Measurements from ENCODE around the gene PIH1D1.
A peak's percentile ranks its signal among the peaks of the same experiment; 100 is the strongest.

Gene PIH1D1

GRCh38 chr19:49441210-49441959 is 10.2 kb downstream of the PIH1D1 start, which contains the start of gene SLC17A7:
Gene SLC17A7 (minus strand): TSS chr19:49441527. CDS start chr19:49441379, 148 bp downstream.
- H3K36me3 ChIP-seq: peaks cover under 1% of the 10 kb centered on the region
- H3K4me3 ChIP-seq (ENCODE audit: low read depth in 1 of 2, low read length in 1 of 2): peak within 1 kb of the TSS; percentile 73 to 92
- peaks cover 17 to 18% of the 10 kb centered on the region in 2 experiments for H3K4me1 ChIP-seq (ENCODE audit: control insufficient read depth in 1 of 2, insufficient read depth in 1 of 2, low read depth in 1 of 2, low read length in 1 of 2)
- TF ChIP-seq CTCF (IDR thresholded peaks at IDR 0.05): no peak
- H3K27ac ChIP-seq: no peak within 1 kb of the TSS
- H3K9me3 ChIP-seq: no peaks in the 10 kb centered on the region
- peaks cover 67% of the 10 kb centered on the region for H3K27me3 ChIP-seq

- no peaks in the 10 kb centered on the region for H3K9me3 ChIP-seq
- no peak overlapping the region for H3K4me3 ChIP-seq (ENCODE audit: low read depth in 1 of 2, low read length in 1 of 2)
- no peak overlapping the region for H3K27ac ChIP-seq
- no peaks in the 10 kb centered on the region for H3K36me3 ChIP-seq
- TF ChIP-seq CTCF (IDR thresholded peaks at IDR 0.05): no peak
- H3K27me3 ChIP-seq: peaks cover 75% of the 10 kb centered on the region
- H3K4me1 ChIP-seq (ENCODE audit: control insufficient read depth in 1 of 2, insufficient read depth in 1 of 2, low read depth in 1 of 2, low read length in 1 of 2): peaks cover 17 to 18% of the 10 kb centered on the region in 2 experiments
Observed at GRCh38 chr19:49440439-49441209, 11.0 kb downstream of the PIH1D1 start.

GRCh38 chr19:49439836-49440235 is 11.8 kb downstream of the PIH1D1 start:
- H3K4me3 ChIP-seq (ENCODE audit: low read depth in 1 of 2, low read length in 1 of 2): no peak overlapping the region
- no peak for TF ChIP-seq CTCF (IDR thresholded peaks at IDR 0.05)
- H3K27me3 ChIP-seq: peaks cover 83% of the 10 kb centered on the region
- no peaks in the 10 kb centered on the region for H3K9me3 ChIP-seq
- no peaks in the 10 kb centered on the region for H3K36me3 ChIP-seq
- H3K4me1 ChIP-seq (ENCODE audit: control insufficient read depth in 1 of 2, insufficient read depth in 1 of 2, low read depth in 1 of 2, low read length in 1 of 2): peaks cover 14 to 18% of the 10 kb centered on the region in 2 experiments
- H3K27ac ChIP-seq: no peak overlapping the region

GRCh38 chr19:49438261-49438660 is 13.4 kb downstream of the PIH1D1 start:
- no peak for TF ChIP-seq CTCF (IDR thresholded peaks at IDR 0.05)
- Histone ChIP-seq H3K4me3 (ENCODE audit: low read depth in 1 of 2, low read length in 1 of 2) (no peak overlapping the region), H3K27ac (no peak overlapping the region), H3K4me1 (ENCODE audit: control insufficient read depth in 1 of 2, insufficient read depth in 1 of 2, low read depth in 1 of 2, low read length in 1 of 2) (peaks cover 11 to 12% of the 10 kb centered on the region in 2 experiments), H3K36me3 (no peaks in the 10 kb centered on the region), H3K9me3 (no peaks in the 10 kb centered on the region), H3K27me3 (peaks cover 98% of the 10 kb centered on the region)

- Histone ChIP-seq H3K27me3 (peaks cover 100% of the 10 kb centered on the region), H3K9me3 (no peaks in the 10 kb centered on the region), H3K27ac (no peak overlapping the region), H3K4me1 (ENCODE audit: control insufficient read depth in 1 of 2, insufficient read depth in 1 of 2, low read depth in 1 of 2, low read length in 1 of 2) (peaks cover 2 to 4% of the 10 kb centered on the region in 2 experiments), H3K36me3 (no peaks in the 10 kb centered on the region), H3K4me3 (ENCODE audit: low read depth in 1 of 2, low read length in 1 of 2) (no peak overlapping the region)
- no peak for TF ChIP-seq CTCF (IDR thresholded peaks at IDR 0.05)
Observed at GRCh38 chr19:49437231-49437630, 14.4 kb downstream of the PIH1D1 start.

All from neutrophil (primary cell).